ENCODE results near the gene RGL3.
"Not testable (repeated sequence)": the region's sequence is repeated elsewhere in the genome, so short reads cannot be mapped to it uniquely, and the experiment has no call there.

RGL3 gene

DNA sequence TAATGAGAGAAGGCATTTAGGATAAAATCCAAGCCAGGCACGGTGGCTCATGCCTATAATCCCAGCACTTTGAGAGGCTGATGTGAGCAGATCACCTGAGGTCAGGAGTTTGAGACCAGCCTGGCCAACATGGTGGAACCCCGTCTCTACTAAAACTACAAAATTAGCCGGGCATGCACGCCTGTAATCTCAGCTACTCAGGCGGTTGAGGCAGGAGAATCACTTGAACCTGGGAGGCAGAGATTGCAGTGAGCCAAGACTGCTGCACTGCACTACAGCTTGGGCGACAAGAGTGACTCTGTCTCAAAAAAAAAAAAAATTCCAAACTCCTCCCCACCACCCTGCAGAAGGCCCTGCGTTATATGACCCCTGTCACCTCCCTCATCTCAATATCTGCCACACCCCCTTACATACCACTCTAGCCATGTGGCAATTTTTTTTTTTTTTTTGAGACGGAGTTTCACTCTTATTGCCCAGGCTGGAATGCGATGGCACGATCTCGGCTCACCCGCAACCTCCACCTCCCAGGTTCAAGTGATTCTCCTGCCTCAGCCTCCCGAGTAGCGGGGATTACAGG, 39.8 kb downstream of the RGL3 start:
- not testable (repeated sequence) for DNase-seq

DNA sequence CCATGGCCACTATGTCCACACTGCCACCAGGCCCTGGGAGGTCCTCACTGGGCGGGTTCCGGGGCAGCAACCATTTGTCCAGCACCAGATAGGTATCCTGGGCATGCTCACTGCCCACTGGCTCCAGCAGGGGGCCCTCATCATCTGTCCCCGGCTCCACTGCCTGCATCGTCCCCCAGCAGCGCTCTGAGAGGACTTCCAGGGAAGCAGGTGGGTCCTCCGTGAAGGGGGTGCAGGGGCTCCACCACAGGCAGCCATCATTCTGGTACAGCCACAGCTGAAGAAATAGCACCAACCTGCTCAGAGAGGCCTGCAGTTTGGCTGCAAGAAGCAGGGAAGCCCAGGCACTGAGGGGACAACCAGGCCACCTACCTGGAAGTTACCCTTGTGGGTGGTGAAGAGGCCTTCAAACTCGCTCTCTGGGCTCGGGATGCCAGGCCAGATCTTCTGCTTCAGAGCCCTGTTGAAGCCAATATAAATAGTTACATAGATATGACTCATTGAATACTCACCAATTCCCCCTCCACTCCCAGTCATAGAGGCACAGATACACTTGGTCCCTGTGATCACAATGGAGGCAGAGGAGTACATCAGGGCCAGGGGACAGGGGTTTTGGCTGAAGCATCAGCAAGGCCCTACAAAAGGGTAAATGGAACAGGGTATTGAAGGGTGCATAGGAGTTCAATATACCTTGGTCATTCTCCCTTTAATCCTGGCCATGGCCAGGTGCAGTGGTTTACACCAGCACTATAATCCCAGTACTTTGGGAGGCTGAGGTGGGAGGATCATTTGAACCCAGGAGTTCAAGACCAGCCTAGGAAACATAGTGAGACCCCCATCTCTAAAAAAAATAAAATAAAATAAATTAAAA, 40.6 kb downstream of the RGL3 start:
- DNase-seq = peak; percentile 85

DNA sequence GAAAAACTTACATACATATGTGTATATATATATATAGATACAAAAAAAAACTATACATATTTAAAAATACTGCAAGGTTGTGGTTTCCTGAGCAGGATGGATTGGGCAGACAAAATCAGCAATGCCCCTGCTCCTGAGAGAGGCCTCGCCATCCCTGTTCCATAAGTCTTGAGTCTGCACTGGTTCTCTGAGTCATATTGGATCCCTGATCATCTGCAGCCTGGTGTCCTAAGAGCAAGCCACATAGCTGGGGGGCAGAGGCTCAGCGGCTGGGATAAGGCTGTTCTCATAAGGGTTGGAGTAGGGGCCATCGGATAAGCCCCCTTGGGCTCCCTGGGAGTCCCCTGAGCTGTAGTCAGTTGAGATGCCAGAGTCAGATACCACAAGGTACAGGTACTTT, 41.4 kb downstream of the RGL3 start:
- DNase-seq = peak; percentile 35

DNA sequence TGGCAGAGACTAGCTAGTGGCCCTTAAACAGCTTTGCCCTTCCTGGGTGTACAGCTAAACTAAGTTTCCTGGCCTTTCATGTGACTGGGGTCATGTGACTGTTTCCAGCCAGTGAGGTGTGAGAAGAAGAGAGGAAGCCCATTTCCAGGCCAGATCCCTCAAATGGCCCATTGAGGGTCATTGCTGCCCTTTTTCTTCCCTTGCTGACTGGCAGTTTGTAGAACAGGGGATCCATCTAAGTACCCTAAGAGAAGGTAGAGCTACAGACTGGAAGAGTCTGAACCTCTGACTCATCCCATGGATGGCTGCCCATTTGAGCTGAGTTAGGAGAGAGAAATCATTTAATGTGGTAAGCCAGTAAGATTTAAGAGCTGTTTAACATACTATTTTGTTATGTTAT, 41.9 kb downstream of the RGL3 start:
- DNase-seq = peak; percentile 96

DNA sequence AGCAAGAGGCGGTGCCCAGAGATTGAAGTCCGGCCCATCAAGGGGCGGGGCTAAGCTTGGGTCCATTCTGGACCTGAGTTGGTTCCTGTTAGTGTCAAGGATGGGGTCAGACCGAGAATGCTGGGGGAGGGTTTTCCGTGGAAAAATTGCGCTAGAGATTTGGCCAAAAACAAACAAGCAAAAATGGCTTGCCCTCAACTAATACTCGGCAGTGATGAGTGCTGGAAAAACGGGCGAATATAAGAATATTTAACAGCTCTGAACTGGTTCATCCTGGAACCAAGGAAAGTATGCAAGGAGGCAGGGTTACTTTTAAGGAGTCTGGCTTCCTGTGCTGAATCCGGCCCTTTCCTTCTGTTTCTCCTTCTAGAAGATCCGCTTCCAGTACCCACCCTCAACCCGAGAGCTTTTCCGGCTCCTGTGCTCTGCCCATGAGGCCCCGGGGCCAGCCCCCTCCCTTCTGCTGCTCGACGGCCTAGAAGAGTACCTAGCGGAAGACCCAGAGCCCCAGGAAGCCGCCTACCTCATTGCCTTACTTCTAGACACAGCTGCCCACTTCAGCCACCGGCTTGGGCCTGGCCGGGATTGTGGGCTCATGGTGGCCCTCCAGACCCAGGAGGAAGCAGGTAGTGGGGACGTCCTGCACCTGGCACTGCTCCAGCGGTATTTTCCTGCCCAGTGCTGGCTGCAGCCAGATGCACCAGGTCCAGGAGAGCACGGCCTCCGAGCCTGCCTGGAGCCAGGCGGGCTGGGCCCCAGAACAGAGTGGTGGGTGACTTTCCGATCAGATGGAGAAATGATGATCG, 43.8 kb downstream of the RGL3 start:
- DNase-seq = no peak

DNA sequence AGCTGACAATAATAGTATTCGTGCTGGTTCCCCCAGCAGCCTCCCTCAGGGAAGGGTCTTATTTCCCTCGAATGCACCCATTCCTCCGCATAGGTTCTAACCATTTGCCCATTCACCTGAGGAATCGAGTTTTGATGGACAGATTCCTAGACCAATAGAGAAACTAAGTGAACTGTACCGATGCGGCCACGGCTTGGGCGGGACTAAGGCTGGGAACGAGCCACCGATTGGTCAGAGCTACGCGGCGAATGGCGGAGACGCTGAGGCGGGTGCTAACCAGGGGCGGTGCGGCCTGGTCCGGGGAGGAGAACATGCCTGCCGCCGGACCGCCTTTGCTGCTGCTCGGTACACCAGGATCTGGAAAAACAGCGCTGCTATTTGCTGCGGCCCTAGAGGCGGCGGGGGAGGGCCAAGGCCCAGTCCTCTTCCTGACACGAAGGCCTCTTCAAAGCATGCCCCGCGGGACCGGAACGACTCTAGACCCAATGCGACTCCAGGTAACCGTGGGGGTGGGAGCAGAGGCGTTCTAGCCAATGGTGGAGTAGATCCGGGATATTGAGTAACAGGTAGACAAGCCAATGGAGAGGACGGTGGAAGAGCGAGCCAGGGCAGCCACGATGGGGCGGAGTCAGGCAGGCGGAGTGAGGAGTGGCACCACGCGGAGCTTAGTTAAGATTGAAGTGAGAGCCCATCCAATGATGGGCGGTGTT, 44.5 kb downstream of the RGL3 start, which contains the start of gene SWSAP1:
TSS of gene SWSAP1 (plus strand) at position 234 of the 710 bp plus-strand sequence. CDS start at position 249, 15 bp downstream.
- DNase-seq = peak; percentile 99

DNA sequence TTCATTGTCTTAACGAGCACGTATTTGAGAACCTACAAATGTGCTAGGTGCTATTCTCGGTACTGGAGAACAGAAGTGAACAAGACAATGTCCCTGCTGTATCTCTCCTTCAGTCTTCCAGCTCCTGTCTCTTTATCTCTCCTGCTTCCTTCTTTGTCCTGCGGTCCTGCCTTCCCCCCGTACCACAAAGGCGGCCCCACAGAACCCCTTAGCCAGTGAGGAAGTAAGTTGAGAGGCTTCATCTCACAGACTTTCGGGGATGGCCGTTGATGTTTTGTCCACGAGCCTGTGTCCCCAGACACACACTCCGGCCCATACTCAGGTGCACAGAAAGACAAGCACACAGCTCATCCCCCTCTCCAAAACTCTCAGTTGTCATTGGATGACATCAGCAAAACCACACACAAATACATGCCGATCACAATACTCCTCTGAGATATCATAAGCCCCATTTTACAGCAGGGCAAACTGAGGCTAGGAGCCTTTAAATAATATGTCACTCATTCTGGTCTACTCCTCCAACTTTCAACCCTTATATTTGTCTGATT, 45.2 kb downstream of the RGL3 start:
- DNase-seq = no peak

DNA sequence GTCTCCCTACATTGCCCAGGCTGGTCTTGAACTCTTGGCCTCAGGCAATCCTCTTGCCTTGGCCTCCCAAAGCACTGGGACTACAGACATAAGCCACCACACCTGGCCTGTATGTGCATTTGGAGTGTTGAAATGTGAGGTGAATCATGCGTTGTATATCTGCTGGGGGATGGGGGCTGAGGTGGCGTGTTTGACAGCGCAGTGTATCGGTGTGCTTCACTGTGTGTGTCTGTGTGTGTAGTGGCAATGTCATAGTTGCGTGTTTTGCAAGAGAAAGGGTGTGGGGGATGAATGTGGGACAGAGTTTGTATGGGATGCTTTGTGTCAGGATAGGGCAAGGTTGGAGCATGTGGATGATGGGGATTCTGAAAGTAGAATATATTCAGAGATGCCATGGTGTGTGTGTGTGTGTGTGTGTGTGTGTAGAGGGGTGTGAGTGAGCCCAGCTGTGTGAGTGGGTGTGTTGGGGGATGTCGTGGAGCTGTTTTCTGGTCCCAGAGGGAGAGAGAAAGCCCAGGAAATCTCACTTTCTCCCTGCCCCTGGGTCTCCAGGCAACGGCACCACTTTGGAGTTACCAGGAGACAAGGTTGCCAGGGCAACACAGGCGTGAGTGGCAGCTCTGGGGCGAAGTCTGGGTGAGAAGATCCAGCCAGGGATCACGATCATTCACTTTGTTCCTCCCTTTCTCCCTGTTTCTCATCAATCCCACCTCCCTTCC, 45.8 kb downstream of the RGL3 start:
- DNase-seq = peak; percentile 13

DNA sequence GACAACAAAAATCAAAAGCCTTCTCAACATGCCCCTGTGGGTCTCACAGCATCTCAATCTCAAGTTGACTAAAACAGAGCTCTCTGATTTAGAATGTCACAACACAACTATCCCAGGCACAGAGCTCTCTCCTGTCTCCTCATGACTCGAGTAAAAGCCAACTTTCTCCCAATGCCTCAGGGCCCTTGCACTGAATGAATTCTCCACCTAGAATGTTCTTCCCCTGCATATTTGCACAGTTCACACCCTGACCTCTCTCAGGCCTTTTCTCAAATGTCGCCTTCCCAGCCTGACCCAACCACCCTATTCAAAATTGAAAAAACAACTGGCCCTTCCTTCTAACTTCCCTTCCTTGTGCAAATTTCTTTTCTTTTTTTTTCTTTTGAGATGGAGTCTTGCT, 48.4 kb downstream of the RGL3 start:
- DNase-seq = no peak

DNA sequence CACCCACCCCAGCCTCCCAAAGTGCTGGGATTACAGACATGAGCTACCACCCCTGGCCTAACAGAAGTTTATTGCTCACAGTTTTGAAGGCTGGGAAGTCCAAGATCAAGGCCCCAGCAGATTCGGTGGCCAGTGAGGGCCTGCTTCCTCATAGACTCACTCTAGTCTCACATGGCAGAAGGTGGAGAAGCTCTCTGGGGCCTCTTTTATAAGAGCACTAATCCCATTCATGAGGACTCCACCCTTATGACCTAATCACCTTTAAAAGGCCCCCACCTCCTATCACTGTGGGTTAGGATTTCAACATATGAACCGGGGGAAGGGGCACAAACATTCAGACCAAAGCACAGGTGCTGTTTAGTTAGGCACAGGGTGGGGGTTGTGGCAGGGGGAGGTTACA, 51.6 kb downstream of the RGL3 start:
- DNase-seq = no peak

DNA sequence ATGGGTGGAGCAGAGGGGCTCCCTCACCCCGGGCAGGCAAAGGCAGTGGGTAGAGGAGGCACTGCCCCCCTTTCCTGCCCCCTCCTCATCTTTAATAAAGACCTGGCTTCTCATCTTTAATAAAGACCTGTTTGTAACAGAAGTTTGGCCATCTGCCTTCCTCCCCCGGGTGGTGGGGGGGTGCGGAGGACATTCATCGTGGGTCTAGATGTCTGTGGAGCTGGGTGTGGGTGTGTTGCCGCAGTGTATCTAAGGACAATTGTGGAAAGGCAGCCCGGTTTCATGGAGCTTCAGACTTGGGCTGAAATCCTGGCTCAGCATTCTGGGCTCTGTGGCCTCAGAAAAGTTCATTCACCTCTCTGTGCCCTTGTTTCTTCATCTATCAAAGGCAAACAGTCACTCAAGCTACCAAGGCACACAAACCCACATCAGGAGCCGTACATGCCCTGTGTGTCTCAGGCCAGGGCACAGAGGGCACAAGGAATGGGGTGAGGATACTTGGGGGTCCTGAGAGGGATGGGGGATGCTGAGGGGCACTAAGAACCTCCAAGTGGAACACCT, 53.5 kb downstream of the RGL3 start:
- DNase-seq = no peak

DNA sequence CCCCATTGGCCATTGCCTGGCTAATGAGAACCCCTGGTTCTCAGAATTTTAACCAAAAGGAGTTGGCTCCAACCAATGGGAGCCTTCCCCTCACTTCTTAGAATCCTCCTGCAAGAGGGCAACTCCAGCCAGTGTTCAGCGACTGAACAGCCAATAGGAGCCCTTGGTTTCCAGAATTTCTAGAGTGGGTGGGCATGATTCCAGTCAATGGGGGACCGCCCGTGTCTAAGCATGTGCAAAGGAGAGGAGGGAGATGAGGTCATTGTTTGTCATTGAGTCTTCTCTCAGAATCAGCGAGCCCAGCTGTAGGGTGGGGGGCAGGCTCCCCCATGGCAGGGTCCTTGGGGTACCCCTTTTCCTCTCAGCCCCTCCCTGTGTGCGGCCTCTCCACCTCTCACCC, 54.2 kb downstream of the RGL3 start:
- no peak for DNase-seq

DNA sequence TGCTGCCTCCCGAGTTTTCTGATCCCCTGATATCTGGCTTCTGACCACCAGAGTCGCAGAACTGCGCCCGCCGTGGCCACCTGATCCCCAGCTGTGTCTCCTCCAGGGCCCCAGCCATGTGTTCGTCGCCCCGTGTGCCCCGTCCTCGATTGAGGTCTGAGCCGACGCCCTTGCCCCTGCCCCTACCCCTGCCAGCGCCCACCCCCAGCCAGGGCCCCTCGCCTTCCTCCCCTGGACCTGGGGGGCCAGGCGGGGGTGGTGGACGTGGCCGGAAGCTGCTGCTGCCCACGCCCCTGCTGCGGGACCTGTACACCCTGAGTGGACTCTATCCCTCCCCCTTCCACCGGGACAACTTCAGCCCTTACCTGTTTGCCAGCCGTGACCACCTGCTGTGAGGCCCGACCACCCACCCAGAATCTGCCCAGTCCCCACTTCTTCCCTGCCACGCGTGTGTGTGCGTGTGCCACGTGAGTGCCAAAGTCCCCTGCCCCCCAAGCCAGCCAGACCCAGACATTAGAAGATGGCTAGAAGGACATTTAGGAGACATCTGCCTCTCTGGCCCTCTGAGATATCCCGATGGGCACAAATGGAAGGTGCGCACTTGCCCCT, 54.7 kb downstream of the RGL3 start:
- DNase-seq = no peak

DNA sequence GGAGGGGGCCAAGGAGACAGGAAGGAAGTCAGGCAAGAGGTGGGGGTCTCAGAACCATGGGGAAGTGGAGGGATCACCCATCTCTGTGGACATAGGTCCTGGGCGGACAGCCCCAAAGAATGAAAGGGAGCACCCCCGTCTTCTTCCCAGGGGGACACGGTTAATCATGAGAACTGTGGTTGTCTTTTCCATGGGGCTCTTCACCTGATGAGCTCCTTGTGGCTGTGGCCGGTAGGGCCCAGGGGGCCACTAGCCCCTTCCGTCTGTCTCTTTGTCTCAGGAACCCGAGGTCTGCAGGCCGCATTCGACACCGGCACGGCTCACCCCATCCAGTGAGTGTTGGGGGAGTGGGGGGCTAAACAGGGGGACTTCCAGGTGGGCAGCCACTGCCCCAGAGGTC, 55.2 kb downstream of the RGL3 start:
- DNase-seq = no peak

DNA sequence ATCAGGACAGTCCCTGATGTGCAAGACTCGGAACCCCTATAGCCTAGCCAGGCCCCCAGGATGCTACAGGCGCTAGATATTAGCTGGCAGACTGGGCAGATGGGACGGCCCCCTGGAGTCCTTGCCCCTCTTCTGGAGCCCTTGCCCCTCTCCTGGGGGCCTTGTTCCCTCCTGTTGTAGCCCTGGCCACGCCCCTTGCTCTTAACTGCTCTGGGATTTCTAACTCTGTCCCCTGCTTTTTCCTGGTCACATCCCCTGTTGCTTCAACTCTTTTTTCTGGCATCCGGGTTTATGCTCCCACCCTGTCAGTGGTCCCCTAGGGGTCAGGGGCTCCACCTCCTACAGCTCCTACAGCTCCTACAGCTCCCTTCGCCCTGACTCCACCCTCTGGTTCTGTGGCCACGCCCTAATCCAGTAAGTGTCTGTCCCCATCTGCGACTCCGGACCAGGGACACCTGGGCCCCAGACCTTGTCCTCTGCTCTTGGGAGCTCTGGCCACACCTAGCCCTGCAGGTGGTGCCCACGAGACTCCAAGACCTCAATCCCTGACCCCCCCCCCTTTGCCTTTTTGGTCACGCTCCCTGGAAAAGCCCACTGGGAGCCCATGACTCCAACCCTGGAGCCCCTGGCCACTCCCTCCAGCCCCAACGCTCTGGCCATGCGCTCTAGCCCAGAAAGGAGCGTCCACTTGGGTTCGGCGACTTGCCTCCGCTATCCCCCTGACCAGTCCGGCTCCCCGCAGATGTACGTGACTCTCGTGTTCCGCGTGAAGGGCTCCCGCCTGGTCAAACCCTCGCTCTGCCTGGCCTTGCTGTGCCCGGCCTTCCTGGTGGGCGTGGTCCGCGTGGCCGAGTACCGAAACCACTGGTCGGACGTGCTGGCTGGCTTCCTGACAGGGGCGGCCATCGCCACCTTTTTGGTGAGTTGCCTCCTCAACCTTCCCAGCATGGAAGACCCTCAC, 57.1 kb downstream of the RGL3 start:
- no peak for DNase-seq

DNA sequence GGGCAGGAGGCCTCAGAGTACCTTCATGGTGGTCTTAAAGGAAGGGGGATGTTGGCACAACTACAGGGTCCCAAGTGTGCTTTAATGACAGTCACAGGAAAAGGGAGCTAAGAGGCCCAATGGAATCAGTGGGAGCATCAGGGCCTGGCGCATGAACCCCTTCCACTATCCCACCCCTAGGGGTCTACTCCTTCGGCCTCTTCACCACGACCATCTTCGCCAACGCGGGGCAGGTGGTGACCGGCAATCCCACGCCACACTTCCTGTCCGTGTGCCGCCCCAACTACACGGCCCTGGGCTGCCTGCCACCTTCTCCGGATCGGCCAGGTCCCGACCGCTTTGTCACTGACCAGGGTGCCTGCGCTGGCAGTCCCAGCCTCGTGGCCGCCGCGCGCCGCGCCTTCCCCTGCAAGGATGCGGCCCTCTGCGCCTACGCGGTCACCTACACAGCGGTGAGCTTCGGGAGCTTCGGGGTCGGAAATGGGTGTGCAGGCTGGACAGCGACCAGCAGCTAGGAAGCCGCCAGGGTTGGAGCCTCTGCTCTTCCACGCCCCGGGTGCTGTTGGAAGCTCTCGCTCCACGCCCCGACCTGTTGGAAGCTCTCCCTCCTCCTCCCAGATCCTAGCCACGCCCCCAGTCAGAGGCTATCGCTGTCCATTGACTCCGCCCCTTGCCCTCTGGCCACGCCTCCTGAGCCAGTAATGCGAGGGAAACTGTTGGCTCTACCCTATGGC, 57.9 kb downstream of the RGL3 start:
- DNase-seq = no peak

DNA sequence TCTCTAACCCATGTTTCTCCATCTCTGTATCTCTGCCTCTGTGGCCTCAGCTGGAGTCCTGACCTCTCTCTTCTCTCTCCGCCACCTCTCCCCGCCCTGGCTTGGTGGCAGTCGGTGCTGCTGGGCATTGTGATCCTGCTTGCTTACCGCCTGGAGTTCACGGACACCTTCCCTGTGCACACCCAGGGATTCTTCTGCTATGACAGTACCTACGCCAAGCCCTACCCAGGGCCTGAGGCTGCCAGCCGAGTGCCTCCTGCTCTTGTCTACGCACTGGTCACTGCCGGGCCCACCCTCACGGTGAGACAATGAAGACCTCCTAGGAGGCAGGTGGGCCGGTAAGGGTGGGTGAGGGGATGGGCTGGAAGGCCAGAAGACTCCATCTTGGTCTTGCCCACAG, 59.7 kb downstream of the RGL3 start:
- no peak for DNase-seq

DNA sequence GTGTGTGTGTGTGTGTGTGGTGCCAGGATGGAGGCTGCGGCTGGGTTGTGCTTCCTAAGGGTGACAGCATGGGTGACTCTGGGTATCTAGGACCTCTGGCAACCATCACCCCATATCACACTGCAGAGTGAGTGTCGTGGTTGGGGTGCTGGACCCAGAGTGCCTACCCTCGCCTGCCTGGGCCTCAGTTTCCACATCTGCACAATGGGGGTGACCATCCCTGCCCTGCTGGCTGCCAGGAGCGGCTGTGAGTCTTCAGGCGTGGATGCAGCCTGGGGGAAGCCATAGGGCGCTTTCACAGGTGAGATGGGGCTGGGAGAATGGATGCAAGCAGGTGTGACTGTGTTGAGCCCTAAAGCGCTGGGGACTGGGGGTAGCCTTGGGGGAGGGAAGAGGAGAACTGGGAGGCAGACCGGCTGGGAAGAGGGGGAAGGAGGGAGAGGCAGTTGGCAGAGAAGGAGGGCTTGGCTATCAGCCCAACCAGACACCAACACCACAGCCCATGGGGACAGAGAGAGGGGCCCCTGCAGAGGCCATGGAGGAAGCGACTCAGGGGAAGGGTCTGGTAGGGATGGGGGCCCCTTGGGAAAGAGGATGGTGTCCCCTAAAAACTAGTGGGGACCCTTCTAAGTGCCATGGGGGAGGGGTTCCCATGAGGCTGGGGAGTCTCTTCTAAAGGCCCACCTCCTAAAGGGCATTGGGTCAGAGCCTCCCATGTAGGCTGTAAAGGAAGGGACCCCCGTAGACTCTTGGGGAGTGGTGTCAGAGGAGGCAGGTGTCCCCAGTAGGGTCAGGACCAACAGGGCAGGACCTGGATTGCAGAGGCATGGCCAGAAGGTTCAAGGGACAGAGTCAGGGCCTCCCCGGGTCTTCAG, 62.2 kb downstream of the RGL3 start:
- DNase-seq = no peak
